ENCODE data around the gene AGAP1. TPM values are rescaled to one million over a fixed set of nuclear protein-coding genes. Genes with fewer than 3 reads are reported as not detected.

Gene AGAP1
- total RNA-seq, 1 donor from 2014 or later = 46.3 TPM

- TF ChIP-seq, protein P1, sequence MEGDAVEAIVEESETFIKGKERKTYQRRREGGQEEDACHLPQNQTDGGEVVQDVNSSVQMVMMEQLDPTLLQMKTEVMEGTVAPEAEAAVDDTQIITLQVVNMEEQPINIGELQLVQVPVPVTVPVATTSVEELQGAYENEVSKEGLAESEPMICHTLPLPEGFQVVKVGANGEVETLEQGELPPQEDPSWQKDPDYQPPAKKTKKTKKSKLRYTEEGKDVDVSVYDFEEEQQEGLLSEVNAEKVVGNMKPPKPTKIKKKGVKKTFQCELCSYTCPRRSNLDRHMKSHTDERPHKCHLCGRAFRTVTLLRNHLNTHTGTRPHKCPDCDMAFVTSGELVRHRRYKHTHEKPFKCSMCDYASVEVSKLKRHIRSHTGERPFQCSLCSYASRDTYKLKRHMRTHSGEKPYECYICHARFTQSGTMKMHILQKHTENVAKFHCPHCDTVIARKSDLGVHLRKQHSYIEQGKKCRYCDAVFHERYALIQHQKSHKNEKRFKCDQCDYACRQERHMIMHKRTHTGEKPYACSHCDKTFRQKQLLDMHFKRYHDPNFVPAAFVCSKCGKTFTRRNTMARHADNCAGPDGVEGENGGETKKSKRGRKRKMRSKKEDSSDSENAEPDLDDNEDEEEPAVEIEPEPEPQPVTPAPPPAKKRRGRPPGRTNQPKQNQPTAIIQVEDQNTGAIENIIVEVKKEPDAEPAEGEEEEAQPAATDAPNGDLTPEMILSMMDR (conservative IDR thresholded peaks at IDR 0.05) = no peak
- no peak for DNase-seq (ENCODE audit: extremely low spot score, unreplicated experiment)
- Mint-ChIP-seq H3K36me3 (peaks cover 20% of the 10 kb centered on the region), H3K9me3 (no peaks in the 10 kb centered on the region), H3K27ac (no peak overlapping the region), H3K27me3 (no peaks in the 10 kb centered on the region), H3K4me3 (no peak overlapping the region), H3K4me1 (ENCODE audit: unreplicated experiment) (no peaks in the 10 kb centered on the region)
Measured at GRCh38 chr2:235784788-235785187, 290.9 kb downstream of the AGAP1 start.

DNA sequence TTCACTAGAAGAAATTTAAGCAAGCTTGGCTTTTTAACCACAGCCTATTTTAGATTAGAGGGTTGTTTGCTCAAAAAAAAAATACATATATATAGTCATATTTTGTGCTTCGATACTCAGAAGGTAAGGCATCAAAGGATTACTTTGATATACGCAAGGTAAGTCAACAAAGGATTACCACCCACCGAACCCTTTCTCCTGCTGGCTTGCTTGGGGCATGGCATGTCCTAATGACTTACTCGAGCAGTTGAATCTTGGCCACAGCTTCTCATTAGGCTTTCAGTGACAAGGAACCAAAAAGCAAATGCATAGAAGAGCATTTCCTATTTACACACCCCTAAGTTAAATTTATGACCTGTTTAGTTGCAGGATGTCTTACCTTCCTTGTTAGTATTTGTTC, 295.7 kb downstream of the AGAP1 start:
- no peaks in the 10 kb centered on the region for H3K9me3 Mint-ChIP-seq
- H3K4me1 Mint-ChIP-seq (ENCODE audit: unreplicated experiment) = peaks cover 4% of the 10 kb centered on the region
- peaks cover 13% of the 10 kb centered on the region for H3K36me3 Mint-ChIP-seq
- H3K27ac Mint-ChIP-seq = no peak overlapping the region
- TF ChIP-seq, protein P1 (conservative IDR thresholded peaks at IDR 0.05) = peak; percentile 40
- no peak for DNase-seq (ENCODE audit: extremely low spot score, unreplicated experiment)
- no peak overlapping the region for H3K4me3 Mint-ChIP-seq
- no peaks in the 10 kb centered on the region for H3K27me3 Mint-ChIP-seq

- Mint-ChIP-seq H3K27me3 (no peaks in the 10 kb centered on the region), H3K9me3 (no peaks in the 10 kb centered on the region), H3K4me1 (ENCODE audit: unreplicated experiment) (peaks cover 4% of the 10 kb centered on the region), H3K27ac (no peak overlapping the region), H3K36me3 (peaks cover 7% of the 10 kb centered on the region), H3K4me3 (no peak overlapping the region)
- DNase-seq (ENCODE audit: extremely low spot score, unreplicated experiment) = no peak
- TF ChIP-seq, protein P1 (conservative IDR thresholded peaks at IDR 0.05) = peak; percentile 67
Measured at GRCh38 chr2:235793163-235793752, 299.4 kb downstream of the AGAP1 start.

GRCh38 chr2:235799281-235799680, 305.4 kb downstream of the AGAP1 start:
- no peak overlapping the region for H3K4me3 Mint-ChIP-seq
- peaks cover 22% of the 10 kb centered on the region for H3K36me3 Mint-ChIP-seq
- no peaks in the 10 kb centered on the region for H3K4me1 Mint-ChIP-seq (ENCODE audit: unreplicated experiment)
- TF ChIP-seq, protein P1 (conservative IDR thresholded peaks at IDR 0.05) = no peak
- H3K9me3 Mint-ChIP-seq = no peaks in the 10 kb centered on the region
- DNase-seq (ENCODE audit: extremely low spot score, unreplicated experiment) = no peak
- H3K27me3 Mint-ChIP-seq = no peaks in the 10 kb centered on the region
- H3K27ac Mint-ChIP-seq = no peak overlapping the region

GRCh38 chr2:235802542-235802941, 308.7 kb downstream of the AGAP1 start:
- Mint-ChIP-seq H3K27ac (no peak overlapping the region), H3K4me1 (ENCODE audit: unreplicated experiment) (no peaks in the 10 kb centered on the region)

More at GRCh38 chr2:235802542-235802941, 308.7 kb downstream of the AGAP1 start:
- no peak for DNase-seq (ENCODE audit: extremely low spot score, unreplicated experiment)
- peaks cover 26% of the 10 kb centered on the region for H3K36me3 Mint-ChIP-seq
- TF ChIP-seq, protein P1 (conservative IDR thresholded peaks at IDR 0.05) = no peak
- H3K27me3 Mint-ChIP-seq = no peaks in the 10 kb centered on the region
- no peaks in the 10 kb centered on the region for H3K9me3 Mint-ChIP-seq
- no peak overlapping the region for H3K4me3 Mint-ChIP-seq

Data from type B pancreatic cell (in vitro differentiated cells).